Measurements from ENCODE around the gene FLT1.

DNA sequence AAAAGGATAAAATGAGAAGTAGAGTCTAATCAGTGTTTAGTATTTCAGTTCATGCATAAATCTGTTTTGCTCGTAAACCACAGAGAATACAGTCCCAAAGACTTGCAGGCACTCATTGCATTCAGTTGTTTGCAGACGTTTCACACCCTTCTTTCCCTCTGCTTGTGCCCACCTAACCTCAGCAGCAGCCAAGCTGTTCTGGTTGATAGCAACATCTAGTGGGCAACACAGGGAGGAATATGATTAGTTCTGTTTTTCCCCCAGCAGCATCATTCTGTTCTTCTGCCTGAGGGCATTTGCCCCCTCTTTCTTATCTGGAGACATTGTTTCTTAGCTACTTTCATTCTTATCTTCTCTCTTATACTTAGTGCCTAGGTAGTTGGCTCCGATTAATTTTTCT is 221.0 kb downstream of the FLT1 start:
- TF ChIP-seq, protein P1, sequence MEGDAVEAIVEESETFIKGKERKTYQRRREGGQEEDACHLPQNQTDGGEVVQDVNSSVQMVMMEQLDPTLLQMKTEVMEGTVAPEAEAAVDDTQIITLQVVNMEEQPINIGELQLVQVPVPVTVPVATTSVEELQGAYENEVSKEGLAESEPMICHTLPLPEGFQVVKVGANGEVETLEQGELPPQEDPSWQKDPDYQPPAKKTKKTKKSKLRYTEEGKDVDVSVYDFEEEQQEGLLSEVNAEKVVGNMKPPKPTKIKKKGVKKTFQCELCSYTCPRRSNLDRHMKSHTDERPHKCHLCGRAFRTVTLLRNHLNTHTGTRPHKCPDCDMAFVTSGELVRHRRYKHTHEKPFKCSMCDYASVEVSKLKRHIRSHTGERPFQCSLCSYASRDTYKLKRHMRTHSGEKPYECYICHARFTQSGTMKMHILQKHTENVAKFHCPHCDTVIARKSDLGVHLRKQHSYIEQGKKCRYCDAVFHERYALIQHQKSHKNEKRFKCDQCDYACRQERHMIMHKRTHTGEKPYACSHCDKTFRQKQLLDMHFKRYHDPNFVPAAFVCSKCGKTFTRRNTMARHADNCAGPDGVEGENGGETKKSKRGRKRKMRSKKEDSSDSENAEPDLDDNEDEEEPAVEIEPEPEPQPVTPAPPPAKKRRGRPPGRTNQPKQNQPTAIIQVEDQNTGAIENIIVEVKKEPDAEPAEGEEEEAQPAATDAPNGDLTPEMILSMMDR (IDR thresholded peaks at IDR 0.05), result peak; percentile 27
- no peak for TF ChIP-seq EZH2 (IDR thresholded peaks at IDR 0.05)

Data from neural progenitor cell (in vitro differentiated cells).